HG03139 (cell line): ENCODE data around the gene INO80E.
"Not testable (repeated sequence)": the region's sequence is repeated elsewhere in the genome, so short reads cannot be mapped to it uniquely, and the experiment has no call there.

Source experiments
- ATAC-seq: cut with Tn5 transposase; IDR thresholded peaks from one replicate; pipeline ENCODE4 v1.9.1; 2021; ENCODE audit not compliant: unreplicated experiment

Gene INO80E

DNA sequence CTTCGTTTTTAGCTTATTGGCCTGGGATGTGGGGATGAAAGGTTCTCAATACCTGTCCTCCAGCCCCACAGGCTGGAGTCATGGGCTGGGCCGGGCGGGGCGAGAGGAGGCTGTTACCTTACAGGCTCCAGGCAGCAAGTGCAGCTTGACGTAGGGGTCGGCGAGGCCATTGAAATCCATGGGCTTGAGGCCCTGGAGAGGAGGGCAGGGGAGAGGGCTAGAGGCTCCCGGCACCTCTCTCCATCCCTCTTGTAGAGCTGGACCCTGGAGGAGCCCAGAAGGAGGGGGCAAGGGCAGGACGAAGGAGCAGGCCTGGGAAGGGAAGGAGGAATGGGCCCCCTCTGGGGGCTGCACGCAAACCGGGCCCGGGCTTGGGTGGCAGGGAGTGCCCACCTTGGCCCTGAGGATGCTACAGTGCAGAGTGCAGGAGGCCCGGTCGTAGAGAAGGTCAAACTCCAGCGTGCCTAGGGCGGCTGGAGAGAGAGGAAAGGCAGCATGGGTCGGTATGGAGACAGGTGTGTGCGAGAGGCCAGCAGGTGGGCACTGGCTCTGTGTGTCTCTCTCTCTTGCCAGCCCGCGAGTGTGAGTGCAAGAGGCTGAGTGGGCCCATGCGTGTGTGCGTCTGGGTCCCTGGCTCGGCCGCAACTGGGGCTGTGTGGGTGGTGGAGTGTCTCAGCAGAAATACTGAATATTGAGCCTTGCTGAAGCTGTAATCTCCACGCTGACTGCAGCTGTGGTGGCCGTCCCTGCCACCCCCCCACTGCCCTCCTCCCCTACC is 13.2 kb downstream of the INO80E start:
- ATAC-seq = no peak

DNA sequence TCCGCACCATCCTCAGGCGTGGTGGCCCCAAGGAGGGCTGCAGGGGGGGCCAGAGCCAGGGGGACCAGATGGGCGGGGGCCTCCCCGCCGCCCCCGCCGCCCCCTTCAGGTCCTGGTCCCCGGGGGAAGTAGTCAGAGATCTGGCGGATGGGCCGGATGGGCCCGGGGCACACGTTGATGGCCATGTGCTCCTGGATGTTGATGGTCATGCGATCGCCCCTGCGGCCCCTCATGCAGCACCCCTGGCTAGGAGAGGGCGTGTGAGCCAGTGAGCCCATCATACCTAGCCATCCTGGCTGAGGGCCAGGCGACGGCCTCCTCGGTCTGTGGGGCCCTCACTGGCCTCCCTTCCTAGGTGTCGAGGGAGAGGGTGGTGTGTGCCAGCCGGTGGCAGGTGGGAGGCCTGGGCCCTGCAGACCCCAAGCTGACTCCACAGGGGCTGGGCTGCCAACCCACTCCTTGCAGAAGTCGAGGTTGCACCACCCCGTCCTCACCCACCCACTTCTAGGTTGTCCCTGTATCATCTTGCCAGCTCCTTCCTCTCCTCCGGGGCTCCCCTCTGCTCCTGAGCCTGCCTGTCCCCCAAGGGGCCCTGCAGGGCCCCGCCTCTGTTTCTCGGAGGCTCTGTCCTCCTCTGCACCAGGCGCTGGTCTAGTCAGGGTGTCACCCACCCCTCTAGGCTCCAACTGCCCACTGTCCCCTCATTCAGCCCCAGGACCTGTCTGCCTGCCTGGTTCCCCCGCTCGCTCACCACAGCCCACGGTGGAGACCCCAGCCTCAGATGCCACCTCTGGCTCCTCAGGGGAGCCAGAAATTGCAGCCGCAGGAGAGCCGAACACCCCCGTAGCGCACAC is 14.2 kb downstream of the INO80E start:
- ATAC-seq = no peak

DNA sequence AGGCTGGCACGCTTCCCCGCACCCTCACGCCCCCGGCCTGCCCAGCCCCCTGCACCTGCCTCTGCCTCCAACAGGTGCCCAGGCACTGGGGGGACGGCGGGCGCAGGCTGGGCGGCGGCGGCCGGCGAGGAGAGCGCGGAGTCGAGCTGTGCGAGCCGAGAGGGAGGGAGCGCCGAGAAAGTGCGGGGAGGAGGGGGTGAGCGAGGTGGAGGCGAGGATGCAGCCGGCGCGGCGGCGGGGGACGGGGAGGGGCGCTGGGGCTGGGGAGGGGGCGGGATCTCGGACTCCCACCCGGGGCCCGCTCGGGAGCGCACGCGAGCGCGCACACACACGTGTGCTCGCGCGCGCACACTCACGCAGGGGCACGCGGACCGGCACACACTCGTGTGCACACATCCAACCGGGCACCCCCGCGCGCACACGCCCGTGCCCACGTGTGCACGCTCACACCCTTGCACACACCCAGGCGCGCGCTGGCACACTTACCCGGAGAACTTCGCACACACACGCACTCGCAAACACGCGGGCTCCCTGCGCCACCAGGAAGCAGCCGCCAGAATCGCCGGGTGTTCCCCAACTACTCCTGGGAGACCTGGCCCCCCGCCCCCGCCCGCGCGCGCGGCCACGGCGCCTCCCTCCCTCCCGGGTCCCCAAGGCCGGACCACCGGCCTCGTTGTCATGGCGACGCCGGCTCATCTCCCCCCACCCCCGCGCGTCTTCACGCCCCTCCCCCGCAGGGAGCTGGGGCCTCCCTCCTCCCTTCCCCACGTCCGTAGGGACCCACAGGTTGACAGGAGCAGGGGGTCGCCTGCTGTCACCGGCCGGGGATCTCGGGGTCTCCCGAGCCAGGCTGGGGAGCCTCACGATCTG is 15.0 kb downstream of the INO80E start, which contains the start of gene DOC2A:
DOC2A (minus strand) TSS at position 184 of the 870 bp plus-strand sequence. CDS start 805 bp downstream, outside the sequence.
- ATAC-seq = no peak

DNA sequence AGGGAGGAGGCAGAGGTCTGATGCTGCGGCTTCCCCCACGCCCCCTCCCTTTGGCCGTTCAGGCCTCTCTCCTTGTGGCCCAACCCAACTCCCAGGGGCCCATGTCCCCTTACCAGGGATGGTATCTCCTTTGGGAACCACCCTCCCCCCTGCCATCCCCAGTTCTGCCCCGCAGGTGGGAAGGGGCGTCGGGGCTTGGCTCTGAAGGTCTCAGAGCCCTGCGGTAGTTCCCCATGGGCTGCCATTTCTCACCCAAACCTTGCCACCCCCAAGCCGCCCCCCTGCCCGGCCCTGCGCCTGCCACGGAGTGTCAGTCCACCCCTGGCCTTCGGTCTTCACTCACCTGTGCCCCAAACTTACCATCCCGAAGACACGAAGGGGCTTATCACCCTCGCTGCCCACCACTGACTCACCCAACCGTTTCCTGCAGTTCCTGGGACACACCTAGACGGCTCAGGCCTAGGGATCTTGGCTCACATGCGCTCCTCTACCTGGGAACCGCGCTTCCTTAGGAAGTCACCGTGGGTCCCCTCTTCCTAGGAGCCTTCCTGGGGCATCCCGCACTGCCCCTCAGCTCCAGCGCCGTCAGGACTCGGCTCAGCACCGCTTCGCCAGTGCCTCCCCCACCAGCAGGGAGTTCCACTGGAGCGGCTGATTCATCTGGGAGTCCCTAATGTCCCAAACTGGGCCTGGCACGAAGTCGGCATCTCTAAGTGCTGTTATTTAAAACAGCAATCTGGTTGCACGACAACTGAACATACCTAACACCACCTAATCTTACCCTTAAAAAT is 15.9 kb downstream of the INO80E start:
- no peak for ATAC-seq

DNA sequence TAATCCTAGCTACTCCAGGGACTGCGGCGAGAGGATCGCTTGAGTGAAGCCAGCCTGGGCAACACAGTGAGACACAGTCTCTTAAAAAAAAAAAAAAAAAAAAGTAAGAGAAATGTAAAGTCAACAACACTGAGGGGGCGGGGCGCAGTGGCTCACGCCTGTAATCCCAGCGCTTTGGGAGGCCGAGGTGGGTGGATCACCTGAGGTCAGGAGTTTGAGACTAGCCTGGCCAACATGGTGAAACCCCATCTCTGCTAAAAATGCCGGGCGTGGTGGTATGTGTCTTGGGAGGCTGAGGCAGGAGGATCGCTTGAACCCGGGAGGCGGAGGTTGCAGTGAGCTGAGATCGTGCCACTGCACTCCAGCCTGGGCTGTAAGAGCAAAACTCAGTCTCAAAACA is 16.6 kb downstream of the INO80E start:
- not testable (repeated sequence) for ATAC-seq

DNA sequence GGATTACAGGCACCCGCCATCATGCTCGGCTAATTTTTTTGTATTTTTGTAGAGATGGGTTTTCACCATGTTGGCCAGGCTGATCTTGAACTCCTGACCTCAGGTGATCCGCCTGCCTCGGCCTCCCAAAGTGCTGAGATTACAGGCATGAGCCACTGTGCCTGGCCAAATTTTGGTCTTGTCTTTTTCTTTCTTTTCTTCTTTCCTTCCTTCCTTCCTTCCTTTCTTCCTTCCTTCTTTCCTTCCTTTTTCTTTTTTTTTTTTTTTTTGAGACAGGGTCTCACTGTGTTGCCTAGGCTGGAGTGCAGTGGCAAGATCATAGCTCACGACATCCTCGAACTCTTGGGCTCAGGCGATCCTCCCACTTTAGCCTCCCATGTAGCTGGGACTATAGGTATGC is 19.4 kb downstream of the INO80E start:
- ATAC-seq = not testable (repeated sequence)

DNA sequence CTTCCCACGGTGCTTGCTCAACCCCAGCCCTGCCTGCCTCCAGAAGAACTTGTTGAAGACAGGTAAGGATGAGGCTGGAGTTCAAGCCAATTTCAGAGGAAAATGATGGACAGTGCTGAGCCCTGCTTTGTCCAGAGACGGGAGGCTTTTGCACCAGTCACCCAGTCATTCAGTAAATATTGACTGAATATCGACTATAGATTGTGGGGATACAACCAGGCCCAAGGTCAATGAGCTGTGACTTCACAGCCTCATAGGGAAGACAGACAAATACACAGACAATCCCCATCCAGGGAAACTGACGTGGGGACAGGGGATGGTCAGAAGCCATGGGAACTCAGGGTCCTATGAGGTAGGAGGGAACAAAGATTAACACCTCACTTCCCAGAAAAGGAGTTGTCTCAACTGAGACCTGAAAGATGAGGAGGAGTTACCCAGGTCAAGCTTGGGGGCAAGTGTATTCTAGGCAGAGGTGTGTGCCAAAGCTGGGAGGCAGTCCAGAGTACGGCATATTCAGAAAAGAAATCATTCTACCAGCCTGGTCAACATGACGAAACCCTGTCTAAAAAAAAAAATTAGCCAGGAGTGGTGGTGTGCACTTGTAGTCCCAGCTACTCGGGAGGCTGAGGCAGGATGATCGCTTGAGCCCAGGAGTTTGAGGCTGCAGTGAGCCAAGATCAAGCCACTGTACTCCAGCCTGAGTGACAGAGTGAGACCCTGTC is 20.7 kb downstream of the INO80E start:
- ATAC-seq = no peak

DNA sequence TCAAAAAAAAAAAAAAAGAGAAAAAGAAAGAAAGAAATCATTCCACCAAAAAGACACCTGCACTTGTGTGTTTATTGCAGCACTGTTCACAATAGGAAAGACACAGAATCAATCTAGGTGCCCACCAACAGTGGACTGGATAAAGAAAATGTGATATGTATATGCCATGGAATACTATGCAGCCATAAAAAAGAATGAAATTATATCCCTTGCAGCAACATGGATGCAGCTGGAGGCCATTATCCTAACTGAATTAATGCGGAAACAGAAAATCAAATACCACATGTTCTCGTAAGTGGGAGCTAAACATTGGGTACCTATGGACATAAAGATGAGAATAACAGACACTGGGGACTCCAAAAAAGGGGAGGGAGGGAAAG is 21.2 kb downstream of the INO80E start:
- no peak for ATAC-seq

DNA sequence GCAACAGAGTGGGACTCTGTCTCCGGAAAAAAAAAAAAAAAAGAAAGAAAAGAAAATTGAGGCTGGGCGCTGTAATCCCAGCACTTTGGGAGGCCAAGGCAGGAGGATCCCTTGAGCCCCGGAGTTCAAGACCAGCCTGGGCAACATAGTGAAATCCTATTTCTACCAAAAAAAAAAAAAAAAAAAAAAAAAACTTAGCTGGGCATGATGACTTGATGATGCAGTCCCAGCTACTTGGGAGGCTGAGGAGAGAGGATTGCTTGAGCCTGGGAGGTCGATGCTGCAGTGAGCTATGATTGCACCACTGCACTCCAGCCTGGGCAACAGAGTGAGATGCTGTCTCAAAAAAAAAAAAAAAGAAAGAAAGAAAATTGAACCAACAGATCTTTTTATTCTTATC is 21.9 kb downstream of the INO80E start:
- not testable (repeated sequence) for ATAC-seq

DNA sequence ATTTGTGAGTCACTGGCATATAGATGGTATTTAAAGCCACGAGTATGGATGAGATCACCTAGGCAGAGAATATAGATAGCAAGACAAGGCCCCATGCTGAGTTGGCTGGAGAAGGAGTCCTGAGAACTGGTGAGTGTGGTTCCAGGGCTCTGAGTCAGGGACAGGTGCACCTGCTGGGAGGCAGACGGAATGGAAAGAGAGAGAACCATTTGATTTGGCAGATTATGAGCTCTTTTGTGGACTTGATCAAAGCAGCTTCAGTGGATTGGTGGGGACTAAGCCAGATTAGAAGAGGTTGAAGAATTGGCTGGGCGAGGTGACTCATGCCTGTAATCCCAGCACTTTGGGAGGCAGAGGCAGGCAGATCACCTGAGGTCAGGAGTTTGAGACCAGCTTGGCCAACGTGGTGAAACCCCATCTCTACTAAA is 22.7 kb downstream of the INO80E start:
- ATAC-seq = no peak

DNA sequence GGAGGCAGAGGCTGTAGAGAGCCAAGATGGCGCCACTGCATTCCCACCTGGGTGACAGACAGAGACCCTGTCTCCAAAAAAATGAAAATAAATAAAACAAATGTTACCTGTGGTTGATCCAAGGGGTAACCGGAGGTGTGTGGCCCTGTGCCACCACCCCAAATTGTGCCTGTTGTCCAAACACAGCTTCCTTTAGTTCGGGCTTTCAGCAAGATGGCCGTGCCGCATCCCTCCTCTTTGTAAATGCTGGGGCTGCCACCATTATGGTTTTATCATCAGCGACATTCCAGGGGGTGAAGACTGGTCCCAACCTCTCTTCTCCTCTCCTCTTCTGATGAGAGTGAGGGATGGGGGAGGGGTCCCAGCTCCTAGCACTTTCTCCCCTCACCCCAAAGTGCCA is 26.8 kb downstream of the INO80E start, which contains the start of gene C16orf92:
C16orf92 (plus strand) TSS at position 312 of the 400 bp plus-strand sequence. CDS start 143 bp downstream, outside the sequence.
- ATAC-seq = no peak

DNA sequence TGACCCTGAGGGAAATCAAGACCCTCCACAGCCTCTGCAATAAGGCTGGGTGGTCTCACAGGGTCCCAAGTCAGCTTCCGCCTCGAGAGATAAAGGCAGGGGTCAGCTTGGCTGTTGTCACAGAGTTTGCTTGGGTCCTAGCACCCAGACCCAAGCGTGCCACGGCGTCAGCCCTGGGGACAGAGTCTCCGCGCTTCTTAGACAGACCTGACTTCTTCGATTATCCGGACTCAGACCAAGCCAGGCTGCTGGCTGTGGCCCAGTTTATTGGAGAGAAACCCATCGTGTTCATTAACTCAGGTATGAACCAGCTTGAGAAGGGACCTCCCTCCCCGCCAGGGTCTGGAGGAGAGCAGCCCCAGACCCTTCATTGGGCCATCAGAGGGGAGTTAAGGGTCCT is 27.5 kb downstream of the INO80E start:
- ATAC-seq = no peak

DNA sequence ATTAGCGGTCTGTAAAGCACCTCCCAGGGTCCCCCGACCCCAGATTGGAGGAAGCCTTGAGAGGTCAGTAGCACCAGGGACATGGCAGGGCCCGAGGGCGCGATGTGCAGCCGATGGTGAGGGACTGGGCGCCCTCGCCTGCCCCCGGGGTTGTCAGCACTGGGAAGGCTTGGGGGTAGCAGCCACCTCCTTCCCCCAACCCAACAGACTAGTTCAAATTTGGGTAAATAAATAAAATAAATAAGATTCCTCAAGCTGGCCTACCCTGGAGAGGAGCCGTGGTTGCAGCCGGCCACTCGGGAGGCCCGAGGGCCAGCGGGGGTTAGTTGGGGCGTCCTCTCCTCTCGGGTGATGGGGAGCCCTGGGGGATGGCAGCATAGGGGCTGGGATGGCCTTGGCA is 28.4 kb downstream of the INO80E start:
- no peak for ATAC-seq

DNA sequence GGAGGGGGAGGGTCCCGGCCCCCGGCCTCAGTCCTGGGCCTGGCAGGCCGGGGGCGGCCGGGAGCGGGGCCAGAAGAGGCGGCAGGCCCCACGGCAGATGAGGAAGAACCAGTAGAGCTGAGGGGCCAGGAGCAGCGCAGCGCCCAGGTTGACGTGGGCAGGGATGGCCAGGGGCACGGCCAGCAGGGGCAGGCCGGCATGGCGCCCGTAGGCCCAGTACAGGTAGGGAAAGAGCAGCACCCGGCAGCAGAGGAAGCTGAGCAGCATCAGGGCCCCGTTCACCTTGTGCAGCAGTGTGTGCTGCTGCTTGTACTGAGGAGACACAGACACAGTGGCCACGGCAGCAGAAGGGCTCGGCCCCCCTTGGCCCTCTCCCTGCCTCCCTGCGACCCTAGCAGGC is 29.1 kb downstream of the INO80E start:
- no peak for ATAC-seq

DNA sequence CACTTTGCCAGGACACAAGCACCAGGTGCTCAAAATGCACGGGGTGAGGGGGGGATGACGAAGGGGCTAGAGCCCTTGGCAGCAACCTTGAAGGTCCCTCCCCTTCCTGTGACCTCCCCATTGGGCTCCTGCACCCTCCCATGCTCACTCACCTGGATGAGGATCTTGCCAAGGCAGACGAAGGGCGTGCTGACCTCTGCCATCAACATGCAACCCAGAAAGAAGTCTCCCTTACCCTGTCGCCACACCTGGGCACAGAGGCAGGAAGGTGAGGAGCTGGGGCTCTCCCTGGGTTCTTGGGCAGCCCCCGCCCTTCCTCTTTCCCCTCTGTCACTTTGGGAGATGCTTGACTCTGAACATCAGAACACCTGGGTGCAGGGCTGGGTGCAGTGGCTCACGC is 29.5 kb downstream of the INO80E start:
- ATAC-seq = no peak

DNA sequence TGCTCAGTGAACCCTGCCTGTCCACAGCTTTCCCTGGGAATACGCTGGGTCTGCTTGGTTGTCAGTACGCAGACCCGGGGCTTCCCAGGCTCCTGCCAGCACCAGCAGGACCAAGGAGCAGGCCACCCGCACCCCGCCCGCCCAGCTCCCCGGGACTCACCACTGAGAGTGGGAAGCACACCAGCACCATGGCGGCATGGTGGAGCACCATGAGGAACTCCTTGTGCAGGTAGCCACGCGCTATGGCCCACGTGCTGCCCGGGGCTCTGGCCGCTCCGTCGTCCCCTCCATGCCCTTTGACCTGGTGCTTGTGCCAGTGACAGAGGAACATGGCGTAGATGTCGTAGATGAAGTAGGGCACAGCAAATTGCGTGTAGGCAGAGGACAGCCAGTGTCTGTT is 30.4 kb downstream of the INO80E start:
- ATAC-seq = no peak

DNA sequence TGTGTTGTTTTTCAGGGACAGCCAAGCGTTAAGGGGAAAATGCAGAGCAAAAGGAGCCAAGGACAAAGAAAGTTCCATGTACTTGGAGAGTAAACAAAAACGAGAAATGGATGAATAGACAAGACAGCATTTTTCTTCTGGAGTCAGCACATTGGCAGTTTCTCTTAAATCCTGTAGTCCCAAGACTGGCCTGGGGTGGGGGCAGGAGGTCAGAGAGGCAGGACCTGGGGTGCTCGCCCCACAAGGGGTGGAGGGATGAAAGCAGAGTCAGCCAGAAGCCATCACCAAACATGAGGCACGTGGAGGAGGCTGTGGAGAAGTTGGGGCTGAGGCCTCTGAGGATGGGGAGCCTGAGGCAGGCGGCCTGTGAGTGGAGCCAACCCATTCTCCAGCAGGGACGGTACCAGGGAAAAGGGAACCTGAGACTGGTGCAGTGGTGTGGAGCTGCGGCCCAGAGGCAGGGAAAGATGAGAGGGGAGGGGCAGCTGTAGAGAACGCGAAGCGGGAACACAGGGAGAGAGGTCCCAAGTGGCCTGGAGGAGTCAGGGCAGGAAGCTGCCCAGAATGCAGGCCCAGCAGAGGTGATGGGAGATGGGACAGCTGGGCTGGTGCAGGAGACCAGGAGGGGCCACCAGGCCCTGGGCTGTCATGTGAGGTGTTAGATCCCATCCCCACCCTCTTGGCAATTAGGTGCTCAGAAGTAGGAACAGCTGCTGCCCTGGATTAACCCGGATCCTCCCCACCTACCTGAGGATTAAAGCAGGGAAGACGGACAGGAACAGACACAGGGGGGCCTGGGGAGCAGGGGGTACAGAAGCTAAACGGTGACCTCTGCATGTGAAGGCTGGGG is 31.8 kb downstream of the INO80E start:
- ATAC-seq = no peak

DNA sequence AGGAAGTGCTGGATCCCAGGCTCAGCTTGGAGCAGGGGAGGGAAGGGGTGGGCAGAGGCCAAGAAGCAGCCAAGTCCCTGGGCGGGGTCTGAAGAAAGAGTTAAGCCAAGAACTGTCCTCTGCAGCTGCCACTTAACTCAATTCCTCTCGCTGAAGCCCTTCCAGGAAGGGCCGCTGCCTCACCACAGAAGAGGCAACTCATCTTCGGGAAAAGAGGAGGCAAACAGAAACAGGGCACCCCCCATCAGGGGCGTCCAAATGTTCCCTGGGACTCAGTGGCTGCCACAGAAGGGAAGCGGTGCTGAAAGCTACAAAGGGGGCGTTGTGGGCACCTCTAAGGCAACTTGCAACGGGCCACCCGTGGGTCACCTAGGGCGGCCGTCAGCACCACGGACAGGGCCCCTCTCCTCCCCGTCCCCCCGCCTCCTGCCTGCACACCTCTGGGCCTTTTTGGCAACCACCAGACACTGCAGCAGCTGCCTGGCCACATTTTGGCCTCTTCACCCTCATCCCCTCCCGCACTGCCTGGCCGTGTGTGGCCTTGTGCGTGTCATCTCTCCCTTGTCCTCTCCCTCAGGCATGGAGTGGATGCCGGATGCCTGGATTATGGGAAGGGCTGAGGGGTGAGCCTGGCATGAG is 32.5 kb downstream of the INO80E start:
- ATAC-seq = no peak
